ES-I3 (cell line): ENCODE data around the gene IRGC.

Source experiments
- H3K36me3 ChIP-seq: 2 replicates; pipeline ENCODE4 v1.6.1; 2013; ENCODE audit warnings: mild to moderate bottlenecking, low read length, control low read depth, moderate library complexity; ENCODE audit not compliant: insufficient read depth
- H3K4me1 ChIP-seq: 2 replicates; pipeline ENCODE4 v1.6.1; 2013; ENCODE audit warnings: mild to moderate bottlenecking, control low read depth, low read length; ENCODE audit not compliant: insufficient read depth
- H3K9ac ChIP-seq: 2 replicates; pipeline ENCODE4 v1.6.1; 2013; ENCODE audit warnings: low read depth, mild to moderate bottlenecking, low read length, moderate library complexity
- H3K9me3 ChIP-seq: 2 replicates; pipeline ENCODE4 v1.6.1; 2013; ENCODE audit warnings: mild to moderate bottlenecking, low read length, moderate library complexity; ENCODE audit not compliant: control insufficient read depth, insufficient read depth

Gene IRGC

GRCh38 chr19:43723588-43723987 lies 7.7 kb downstream of the IRGC start:
- H3K36me3 ChIP-seq: no peaks in the 10 kb centered on the region
- H3K4me1 ChIP-seq: no peaks in the 10 kb centered on the region; the same call in 1 of the 2 replicates
- H3K9ac ChIP-seq: no peak overlapping the region
- H3K9me3 ChIP-seq: no peaks in the 10 kb centered on the region; the same call in 1 of the 2 replicates

GRCh38 chr19:43724896-43725295 lies 9.0 kb downstream of the IRGC start:
- Histone ChIP-seq H3K9ac (no peak overlapping the region), H3K9me3 (no peaks in the 10 kb centered on the region; the same call in 1 of the 2 replicates), H3K36me3 (no peaks in the 10 kb centered on the region), H3K4me1 (no peaks in the 10 kb centered on the region; the same call in 1 of the 2 replicates)

GRCh38 chr19:43725468-43725867 lies 9.6 kb downstream of the IRGC start:
- Histone ChIP-seq H3K36me3 (no peaks in the 10 kb centered on the region), H3K9ac (no peak overlapping the region), H3K4me1 (no peaks in the 10 kb centered on the region), H3K9me3 (no peaks in the 10 kb centered on the region; the same call in 1 of the 2 replicates)

- H3K4me1 ChIP-seq: no peaks in the 10 kb centered on the region
These were observed 11.1 kb downstream of the IRGC start for GRCh38 chr19:43726736-43727592.

GRCh38 chr19:43727593-43727853 lies 11.6 kb downstream of the IRGC start:
- Histone ChIP-seq H3K9me3 (no peaks in the 10 kb centered on the region; the same call in 1 of the 2 replicates), H3K4me1 (no peaks in the 10 kb centered on the region), H3K36me3 (peaks cover 9% of the 10 kb centered on the region), H3K9ac (no peak overlapping the region)

More at GRCh38 chr19:43726736-43727592, 11.1 kb downstream of the IRGC start:
- Histone ChIP-seq H3K36me3 (peaks cover 4% of the 10 kb centered on the region), H3K9me3 (no peaks in the 10 kb centered on the region; the same call in 1 of the 2 replicates), H3K9ac (no peak overlapping the region)

- H3K4me1 ChIP-seq: no peaks in the 10 kb centered on the region
- H3K9ac ChIP-seq: no peak overlapping the region
- peaks cover 14% of the 10 kb centered on the region for H3K36me3 ChIP-seq
- H3K9me3 ChIP-seq: no peaks in the 10 kb centered on the region; the same call in 1 of the 2 replicates
These were observed 14.0 kb downstream of the IRGC start for GRCh38 chr19:43729919-43730318.

- H3K9me3 ChIP-seq: no peaks in the 10 kb centered on the region; the same call in 1 of the 2 replicates
- peaks cover 14% of the 10 kb centered on the region for H3K36me3 ChIP-seq
- H3K4me1 ChIP-seq: peaks cover 5% of the 10 kb centered on the region; the same call in 1 of the 2 replicates
- H3K9ac ChIP-seq: no peak overlapping the region
These were observed 15.5 kb downstream of the IRGC start for GRCh38 chr19:43731346-43731745.

GRCh38 chr19:43731846-43732245 lies 16.0 kb downstream of the IRGC start:
- H3K4me1 ChIP-seq: peaks cover 5% of the 10 kb centered on the region; the same call in 1 of the 2 replicates
- H3K9me3 ChIP-seq: no peaks in the 10 kb centered on the region; the same call in 1 of the 2 replicates
- no peak overlapping the region for H3K9ac ChIP-seq
- H3K36me3 ChIP-seq: peaks cover 14% of the 10 kb centered on the region

- peaks cover 21% of the 10 kb centered on the region for H3K36me3 ChIP-seq
- peaks cover 20% of the 10 kb centered on the region; the same call in 1 of the 2 replicates for H3K4me1 ChIP-seq
- H3K9ac ChIP-seq: no peak overlapping the region
- H3K9me3 ChIP-seq: no peaks in the 10 kb centered on the region
These were observed 19.1 kb downstream of the IRGC start for GRCh38 chr19:43735013-43735412.

GRCh38 chr19:43735957-43736356 lies 20.1 kb downstream of the IRGC start:
- Histone ChIP-seq H3K4me1 (peaks cover 20% of the 10 kb centered on the region; the same call in 1 of the 2 replicates), H3K36me3 (peaks cover 21% of the 10 kb centered on the region), H3K9ac (no peak overlapping the region; the same call in 1 of the 2 replicates), H3K9me3 (no peaks in the 10 kb centered on the region)

- Histone ChIP-seq H3K4me1 (peaks cover 20% of the 10 kb centered on the region; the same call in 1 of the 2 replicates), H3K9me3 (no peaks in the 10 kb centered on the region), H3K9ac (no peak overlapping the region), H3K36me3 (peaks cover 7% of the 10 kb centered on the region; the same call in 1 of the 2 replicates)
These were observed 22.9 kb downstream of the IRGC start for GRCh38 chr19:43738780-43739211.

- Histone ChIP-seq H3K9ac (no peak overlapping the region), H3K9me3 (no peaks in the 10 kb centered on the region), H3K4me1 (peaks cover 20% of the 10 kb centered on the region; the same call in 1 of the 2 replicates), H3K36me3 (peaks cover 7% of the 10 kb centered on the region)
These were observed 23.8 kb downstream of the IRGC start for GRCh38 chr19:43739439-43740235.

- Histone ChIP-seq H3K9me3 (no peaks in the 10 kb centered on the region), H3K9ac (no peak overlapping the region), H3K4me1 (peaks cover 16% of the 10 kb centered on the region; the same call in 1 of the 2 replicates), H3K36me3 (peaks cover 12% of the 10 kb centered on the region)
These were observed 25.4 kb downstream of the IRGC start for GRCh38 chr19:43741075-43741825.

- no peak overlapping the region for H3K9ac ChIP-seq
- no peaks in the 10 kb centered on the region for H3K9me3 ChIP-seq
- H3K4me1 ChIP-seq: peaks cover 11% of the 10 kb centered on the region; the same call in 1 of the 2 replicates
- peaks cover 4% of the 10 kb centered on the region for H3K36me3 ChIP-seq
These were observed 27.2 kb downstream of the IRGC start for GRCh38 chr19:43743059-43743458.
